Activated gamma-delta T cell (primary cell): ENCODE results near the gene ZNF865.

ENCODE experiments used
- DNase-seq: peaks from one replicate; lab custom pipeline; 2025; lab: John Stamatoyannopoulos, UW

ZNF865 gene

DNA sequence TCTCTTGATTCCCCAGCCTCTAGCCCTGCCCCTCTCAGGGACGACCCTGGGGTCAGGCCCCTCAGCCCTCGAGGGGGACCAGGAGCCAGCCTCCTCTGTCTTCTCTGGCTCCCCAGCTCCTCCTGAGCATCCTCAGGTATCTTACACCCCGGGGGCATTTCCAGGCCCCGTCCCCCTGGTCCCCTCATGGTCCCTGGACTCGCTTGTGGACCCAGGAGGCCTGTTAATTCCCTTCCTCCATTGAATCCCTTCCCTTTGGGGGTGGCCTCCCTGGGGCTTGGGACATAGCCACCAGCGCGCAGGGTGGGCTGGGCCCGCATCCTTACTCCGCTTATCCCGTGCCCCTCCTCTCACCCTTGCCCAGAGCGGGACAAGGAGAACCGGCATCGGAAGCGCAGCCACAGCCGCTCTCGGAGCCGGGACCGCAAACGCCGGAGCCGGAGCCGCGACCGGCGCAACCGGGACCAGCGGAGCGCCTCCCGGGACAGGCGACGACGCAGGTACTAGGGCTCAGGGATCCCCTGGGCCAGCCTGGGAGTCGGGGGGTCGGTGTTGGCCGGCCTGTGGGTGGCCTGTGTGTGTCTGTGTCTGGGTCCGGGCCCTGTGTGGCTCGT is 53.5 kb downstream of the ZNF865 start:
- DNase-seq, result no peak

DNA sequence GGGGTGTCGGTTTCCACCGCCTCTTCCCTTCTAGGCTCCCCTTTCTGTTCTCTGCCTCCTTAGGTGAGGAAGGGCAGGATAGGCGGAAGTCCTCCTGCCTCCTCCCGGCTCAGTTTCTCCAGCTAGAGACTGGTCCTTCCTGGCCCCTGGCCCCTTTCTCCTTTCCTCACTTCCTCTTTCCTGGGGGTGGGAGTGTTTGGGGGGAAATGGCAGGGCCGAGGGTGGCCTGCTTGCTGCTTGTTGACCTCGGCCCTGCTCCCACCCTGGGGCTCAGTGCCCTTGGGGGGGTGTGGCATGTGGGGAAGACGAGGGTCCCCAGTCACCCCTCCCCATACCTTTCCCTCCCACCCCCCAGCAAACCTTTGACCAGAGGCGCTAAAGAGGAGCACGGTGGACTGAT is 54.4 kb downstream of the ZNF865 start:
- DNase-seq, result no peak

DNA sequence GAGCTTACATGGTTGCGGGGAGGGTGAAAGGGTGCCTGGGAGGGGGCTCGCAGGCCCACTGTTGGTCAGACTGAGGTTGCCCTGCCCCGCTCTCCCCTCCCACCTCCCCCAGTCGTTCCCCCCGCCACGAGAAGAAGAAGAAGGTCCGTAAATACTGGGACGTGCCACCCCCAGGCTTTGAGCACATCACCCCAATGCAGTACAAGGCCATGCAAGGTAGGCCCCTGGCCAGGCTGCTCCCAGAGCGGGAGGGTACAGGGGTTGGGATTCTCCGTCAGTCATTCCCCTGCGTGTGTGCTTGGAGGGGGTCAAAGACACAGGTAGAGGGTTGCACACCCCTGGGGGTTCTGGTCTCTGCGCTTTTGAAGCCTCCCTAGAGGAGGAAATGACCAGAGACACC is 55.0 kb downstream of the ZNF865 start:
- DNase-seq, result no peak

DNA sequence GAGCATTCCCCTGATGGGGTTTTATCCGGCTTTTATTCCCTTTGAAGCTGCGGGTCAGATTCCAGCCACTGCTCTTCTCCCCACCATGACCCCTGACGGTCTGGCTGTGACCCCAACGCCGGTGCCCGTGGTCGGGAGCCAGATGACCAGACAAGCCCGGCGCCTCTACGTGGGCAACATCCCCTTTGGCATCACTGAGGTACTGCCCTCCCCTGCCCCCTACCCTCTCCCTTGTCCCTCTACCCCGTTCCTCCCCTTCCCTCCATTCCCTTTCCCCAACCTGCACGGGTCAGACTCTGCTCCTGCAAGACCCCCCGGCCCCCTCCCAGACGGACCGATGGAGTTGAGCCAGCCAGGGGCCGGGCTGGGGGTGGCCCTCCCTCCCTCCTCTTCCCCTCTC is 55.5 kb downstream of the ZNF865 start:
- no peak for DNase-seq

DNA sequence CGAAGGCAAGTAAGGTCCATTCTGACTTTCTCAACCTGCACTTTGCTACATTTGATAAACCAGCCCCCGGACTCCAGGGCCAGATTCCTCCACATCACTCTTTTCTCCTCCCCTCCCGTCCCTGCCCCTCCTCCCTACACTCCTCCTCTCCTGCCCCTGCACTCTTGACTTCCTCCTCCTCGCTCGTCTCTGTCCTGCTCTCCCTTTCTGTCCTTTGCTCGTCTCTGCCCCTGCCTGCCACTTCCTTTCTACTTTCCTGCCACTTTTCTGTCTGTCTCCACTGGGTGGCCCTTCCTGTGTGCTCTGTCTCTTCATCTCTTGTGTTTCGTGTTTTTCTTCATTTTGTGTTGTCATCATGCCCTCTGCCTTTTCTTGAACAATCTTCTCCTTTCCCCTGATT is 56.4 kb downstream of the ZNF865 start:
- no peak for DNase-seq

DNA sequence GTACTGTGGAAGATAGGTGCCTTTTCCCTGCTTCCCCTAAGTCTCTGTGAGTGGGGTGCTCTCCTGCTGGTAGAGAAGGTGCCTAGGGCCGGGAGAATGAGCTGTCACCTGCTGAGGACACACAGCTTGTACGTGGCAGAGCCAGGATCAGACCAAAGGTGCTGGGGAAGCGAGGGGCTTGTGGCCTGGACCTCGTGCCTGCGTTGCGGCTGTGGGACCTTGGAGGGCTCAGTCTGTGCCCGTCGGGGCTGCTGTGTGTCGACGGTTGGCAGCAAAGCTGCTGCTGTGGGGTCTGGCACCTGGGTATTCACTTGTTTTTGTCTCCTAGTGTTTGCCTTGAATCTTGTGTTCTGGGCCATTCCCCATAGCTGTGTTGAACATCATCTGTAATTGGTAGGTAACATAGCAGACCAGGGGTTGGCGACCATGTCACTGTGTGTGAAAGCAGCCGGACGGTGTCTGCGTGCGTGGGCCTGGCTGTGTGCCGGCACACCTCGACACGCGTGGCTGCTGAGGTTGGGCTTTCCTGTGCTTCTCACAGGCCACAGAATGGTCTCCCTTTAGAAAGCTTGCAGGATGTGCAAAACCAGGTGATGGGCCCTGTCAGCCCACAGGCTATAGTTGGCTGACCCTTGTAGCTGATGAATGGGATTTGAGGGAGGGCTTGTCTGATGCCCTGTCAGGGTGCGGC is 58.5 kb downstream of the ZNF865 start:
- no peak for DNase-seq

DNA sequence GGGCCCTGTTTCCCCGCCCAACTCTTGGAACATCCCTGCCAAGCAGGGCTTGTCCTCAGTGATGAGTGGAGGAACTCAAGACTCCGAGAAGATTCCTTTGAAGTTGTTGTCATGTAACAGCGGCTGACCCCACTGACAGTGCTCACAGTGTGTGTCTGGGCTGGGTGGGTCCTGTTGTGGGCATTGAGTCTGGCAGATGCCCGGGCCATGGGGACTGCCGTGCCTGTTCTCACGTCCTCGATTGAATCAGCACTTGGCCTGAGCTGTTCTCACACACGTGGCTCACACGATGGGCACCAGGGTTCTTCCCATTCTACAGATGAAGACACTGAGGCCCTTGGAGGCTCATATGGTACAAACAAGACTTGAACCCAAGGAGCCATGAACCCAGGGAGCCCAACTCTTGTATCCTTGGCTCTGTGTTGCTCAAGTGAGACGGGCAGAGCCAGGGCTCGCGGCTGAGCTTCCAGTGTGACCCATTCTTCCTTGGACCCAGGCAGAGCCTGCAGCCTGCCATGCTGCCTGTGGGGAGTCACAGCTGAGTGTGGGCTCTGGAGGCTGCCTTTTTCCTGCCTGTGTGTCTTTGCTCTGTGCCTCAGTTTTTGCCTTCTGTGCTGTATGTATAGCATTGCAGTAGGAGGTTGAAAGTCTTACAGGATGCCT is 61.0 kb downstream of the ZNF865 start:
- no peak for DNase-seq
